Measurements from ENCODE around the gene ZNHIT3.
"Not testable (repeated sequence)": the region's sequence is repeated elsewhere in the genome, so short reads cannot be mapped to it uniquely, and the experiment has no call there.

ZNHIT3 gene

DNA sequence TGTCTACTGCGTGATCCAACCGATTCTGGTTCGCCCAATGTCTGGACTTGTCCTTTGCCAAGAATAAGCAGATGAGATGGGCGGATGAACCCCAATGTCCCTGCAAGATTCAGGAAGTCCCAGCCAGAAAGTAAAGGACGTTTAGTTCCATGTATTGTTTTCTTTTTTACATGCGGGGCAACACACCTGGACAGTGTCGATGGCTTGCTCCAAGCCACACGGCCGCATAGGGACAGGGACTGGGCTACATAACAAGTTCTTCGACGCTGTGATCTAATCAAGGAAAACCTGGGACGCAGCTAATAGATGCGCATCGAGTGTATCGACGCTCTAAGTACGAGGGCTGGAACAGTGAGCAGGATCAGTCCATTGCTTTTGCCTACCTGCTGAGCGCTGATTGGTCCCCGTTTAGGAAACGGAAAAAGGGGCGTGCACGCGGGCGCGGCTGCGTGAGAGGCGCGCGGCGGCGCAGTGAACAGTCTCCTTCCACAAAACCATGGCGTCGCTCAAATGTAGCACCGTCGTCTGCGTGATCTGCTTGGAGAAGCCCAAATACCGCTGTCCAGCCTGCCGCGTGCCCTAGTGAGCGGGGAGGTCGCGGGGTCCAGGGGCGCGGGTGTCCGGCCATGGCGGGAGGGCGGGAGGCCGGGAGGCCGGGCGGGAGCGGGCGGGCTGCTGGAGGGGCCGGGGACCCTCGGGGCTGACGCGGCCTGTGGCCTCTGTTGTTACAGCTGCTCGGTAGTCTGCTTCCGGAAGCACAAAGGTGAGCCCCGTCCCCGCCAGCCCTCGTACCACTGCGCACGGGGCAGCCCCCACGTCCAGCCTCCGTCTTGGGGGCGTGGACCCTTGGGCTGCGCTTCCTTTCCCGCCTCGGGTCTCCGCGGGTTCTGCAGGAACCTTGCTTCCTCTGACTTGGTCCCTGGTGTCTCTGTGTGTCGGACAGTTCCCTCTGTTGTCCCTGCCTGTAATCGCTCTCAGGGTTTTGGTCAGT lies at the start of gene ZNHIT3:
Gene ZNHIT3, plus strand, starts transcription at position 478 of the 991 bp plus-strand sequence. Its CDS starts 19 bp downstream, at position 497.
- peak; percentile 94 for DNase-seq

DNA sequence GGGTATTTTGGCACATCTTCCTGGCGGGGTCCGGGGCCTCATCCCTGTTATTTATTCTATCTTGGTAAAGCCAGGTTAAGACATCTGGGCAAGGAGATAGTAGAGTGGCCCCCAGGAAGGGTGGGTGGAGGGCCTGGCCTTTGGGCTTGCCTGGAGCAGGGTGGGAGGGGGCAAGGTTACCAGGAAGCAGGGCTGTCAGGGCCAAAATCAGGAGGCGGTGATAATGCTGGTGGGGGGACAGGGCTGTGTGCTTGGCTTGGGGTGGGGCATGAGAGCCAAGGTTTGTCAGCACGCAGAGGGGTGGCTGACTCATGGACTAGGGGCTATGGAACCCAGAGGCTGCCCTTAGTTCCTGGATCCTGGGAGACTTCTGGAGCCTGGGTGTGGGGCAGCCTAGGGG lies 44.7 kb upstream of the ZNHIT3 start:
- not testable (repeated sequence) for DNase-seq

DNA sequence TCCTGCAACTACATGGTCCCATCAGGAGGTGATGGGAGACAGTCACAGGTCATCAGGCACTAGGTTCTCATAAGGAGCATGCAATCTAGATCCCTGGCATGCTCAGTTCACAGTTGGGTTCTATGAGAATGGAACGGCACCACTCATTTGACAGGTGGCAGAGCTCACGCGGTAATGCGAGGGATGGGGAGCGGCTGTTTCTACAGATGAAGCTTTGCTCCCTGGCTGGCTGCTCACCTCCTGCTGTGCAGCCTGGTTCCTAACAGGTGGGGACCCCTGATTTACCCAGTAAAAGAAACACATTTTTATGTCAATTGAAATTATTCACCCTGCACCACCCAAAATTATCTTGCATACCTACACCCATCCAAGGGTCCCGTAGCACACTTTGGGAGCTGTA lies 42.7 kb upstream of the ZNHIT3 start:
- DNase-seq, result no peak

DNA sequence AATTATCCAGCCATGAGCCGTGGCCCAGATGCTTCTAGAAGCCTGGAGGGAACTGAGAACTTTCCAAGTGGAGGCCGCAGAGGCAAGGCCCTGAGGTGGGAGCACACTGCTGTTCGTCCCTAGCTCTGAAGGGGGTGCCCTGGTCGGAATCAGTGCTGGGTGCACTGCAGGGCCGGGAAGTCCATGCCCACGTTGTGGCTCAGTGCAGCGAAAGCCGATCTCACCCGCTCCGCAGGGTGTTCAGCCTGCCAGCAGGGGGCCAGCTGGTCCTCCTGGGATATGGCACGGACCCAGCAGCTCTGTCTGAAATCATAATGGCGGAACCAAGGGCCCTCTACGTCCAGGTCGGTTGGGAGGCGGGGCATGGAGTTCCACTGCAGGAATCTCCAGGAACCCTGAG lies 36.5 kb upstream of the ZNHIT3 start:
- not testable (repeated sequence) for DNase-seq

GRCh38 chr17:36452888-36453287 lies 33.6 kb upstream of the ZNHIT3 start:
- not testable (repeated sequence) for DNase-seq

DNA sequence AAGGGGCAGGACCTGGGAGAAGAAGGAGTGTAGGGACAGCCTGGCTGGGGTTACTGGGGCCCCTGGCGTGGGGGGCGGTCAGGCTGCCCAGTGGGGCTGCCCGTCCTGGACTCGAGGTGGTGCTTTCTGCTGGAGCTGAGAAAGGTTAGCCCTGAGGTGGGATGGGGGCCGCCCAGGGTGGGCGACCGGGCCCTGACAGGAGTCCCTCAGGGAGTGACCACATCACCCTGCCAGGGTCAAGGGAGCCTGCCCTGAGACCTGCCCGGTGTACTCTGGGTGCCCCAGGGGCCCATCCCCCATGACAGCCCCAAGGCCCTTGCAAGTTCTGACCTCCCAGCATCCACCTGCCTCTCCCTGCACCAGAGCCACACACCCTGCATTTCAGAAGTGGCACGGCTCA lies 28.8 kb upstream of the ZNHIT3 start:
- DNase-seq, result not testable (repeated sequence)

DNA sequence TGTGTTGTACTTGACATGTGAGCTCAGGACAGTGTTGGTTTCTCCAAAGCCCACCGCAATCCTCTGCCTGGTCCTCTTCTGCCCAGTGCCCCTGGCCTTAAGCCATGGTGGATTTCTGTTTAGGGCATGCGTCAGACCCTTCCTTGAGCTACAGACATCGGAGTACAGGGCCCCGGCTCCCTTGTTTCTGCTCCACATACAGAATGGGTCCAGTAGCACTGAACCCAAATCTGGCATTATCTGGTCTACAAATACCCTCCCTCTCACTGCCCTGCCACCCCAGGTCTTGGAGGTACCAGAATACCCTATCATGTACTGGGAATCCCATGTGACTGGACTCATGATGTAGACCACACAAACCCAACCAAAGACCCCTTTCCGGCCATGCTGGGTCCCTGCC lies 27.4 kb upstream of the ZNHIT3 start:
- no peak for DNase-seq

DNA sequence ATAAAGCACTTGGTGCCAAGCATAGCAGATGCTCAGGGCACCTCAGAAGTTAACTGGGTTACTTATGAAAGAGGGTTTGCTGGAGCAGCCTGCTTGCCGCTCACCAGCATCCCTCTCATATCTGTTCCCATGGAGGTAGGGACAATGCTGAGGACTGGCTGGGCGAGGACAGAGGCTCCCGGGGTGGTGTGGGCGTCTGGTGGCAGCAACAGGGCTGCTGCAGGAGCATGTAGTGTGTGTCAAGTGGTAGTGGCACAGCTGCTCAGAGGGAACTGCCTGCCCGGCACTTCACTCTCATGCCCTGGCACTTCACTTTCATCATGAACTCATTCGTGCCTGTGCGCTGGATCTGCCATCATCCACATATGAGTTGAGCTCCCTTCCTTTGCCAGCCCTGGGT lies 26.9 kb upstream of the ZNHIT3 start:
- DNase-seq, result no peak

DNA sequence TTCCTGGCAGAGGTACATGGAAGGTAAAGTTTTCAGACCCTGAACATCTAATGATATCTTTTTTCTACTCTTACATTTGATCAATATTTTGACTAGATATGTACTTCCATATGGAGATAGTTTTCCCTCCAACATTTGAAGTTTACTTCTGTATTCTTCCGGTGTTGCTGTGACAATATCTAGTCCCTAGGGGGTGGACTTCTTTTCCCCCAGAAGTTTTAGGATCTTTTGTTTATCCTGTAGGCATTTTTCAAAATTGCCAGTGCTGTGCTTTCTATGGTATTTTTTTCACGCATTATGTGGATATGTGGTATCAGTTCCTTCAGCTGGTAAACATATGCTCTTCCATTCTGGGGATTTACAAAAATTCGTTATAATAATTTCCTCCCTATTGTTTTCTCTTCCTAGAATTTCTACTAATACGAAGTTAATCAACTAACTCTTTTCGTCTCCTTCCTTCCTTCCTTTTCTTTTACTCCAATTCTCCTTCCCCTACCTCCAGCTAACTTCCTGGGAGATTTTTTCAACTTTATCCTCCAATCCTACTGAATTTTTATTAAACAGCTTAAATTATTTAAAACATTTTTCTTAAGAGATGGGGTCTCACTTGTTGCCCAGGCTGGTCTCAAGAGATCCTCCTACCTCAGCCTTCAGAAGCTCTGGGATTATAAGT lies 26.1 kb upstream of the ZNHIT3 start:
- DNase-seq, result no peak

DNA sequence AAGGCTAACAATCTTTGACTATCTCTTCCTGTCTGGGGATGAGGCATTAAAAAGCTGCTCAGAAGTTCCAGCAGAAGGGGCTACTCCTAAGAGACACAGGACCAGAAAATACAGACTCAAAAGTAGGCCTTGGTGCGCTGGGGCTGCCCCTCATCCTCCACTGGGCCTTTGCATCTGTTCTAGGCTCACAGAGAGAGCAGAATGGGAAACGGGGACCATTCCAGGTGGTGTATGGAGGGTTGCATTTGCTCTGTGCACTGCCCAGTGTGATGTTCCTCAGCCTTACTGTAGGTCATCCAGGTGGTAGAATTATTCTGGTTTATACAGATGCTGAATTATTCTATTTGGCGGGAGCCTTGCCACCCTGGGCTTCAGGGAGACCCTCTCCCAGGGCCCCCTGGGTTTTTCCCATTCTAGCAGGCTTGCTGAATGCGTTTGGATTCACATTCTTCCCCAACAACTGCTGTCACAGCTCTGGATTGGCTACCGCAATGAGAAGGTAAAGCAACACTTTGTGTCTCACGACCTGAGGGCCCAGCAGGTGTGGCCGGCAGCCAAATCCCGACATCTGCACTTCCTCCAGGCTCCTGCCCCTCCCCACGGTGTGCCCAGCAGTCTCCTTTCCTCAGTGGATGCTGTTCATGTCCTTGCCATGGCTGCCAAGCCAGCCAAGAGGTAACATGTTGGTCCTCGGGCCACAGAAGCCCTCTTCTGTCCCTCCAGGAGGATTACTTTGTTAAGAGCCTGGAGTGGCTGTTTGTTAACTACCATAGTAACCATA lies 25.0 kb upstream of the ZNHIT3 start:
- DNase-seq, result no peak

- DNase-seq, result no peak
Observed at GRCh38 chr17:36463916-36464764, 22.3 kb upstream of the ZNHIT3 start.

DNA sequence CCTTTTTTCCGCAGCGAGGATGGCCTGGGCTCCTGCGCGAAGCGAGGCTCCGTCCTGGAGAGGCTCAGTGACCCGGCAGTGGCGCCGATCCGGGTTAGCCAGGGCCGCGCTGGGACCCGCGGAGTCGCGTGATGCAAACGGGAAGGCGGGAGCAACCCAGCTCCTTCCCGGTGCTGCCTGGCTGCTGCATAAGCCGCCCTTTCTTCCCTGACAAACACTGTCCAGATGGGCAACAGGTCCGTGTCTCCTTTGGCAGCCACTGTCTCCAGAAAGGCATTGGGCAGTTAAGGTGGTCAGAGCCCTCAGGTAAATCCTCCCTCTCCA lies 21.8 kb upstream of the ZNHIT3 start:
- no peak for DNase-seq

GRCh38 chr17:36468903-36469635 lies 17.4 kb upstream of the ZNHIT3 start:
- peak; percentile 14 for DNase-seq

- no peak for DNase-seq
Observed at GRCh38 chr17:36469733-36470132, 16.7 kb upstream of the ZNHIT3 start.

GRCh38 chr17:36470499-36470898 lies 16.0 kb upstream of the ZNHIT3 start:
- no peak for DNase-seq

DNA sequence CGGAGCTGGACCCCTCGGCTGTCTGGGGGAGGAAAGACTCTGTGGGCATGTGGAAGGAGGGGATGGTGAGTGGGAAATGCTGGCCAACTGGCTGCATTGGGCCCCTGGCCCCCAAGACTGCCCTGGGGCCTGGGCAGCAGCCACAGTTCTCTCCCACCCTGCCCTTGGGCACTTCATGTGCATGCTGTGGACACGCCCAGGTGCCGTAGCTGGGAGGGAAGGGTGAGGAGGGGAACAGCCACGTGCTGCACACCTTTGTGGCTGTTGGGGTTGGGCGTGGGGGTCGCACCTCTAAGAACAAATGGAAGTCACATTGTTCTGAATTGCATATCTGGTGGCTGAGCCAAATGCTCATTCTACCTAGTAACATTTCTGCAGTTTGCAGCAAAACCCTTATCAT lies 11.9 kb upstream of the ZNHIT3 start:
- DNase-seq, result no peak

- no peak for DNase-seq
Observed at GRCh38 chr17:36475346-36475970, 11.0 kb upstream of the ZNHIT3 start.

- no peak for DNase-seq
Observed at GRCh38 chr17:36481829-36482228, 4.7 kb upstream of the ZNHIT3 start.

DNA sequence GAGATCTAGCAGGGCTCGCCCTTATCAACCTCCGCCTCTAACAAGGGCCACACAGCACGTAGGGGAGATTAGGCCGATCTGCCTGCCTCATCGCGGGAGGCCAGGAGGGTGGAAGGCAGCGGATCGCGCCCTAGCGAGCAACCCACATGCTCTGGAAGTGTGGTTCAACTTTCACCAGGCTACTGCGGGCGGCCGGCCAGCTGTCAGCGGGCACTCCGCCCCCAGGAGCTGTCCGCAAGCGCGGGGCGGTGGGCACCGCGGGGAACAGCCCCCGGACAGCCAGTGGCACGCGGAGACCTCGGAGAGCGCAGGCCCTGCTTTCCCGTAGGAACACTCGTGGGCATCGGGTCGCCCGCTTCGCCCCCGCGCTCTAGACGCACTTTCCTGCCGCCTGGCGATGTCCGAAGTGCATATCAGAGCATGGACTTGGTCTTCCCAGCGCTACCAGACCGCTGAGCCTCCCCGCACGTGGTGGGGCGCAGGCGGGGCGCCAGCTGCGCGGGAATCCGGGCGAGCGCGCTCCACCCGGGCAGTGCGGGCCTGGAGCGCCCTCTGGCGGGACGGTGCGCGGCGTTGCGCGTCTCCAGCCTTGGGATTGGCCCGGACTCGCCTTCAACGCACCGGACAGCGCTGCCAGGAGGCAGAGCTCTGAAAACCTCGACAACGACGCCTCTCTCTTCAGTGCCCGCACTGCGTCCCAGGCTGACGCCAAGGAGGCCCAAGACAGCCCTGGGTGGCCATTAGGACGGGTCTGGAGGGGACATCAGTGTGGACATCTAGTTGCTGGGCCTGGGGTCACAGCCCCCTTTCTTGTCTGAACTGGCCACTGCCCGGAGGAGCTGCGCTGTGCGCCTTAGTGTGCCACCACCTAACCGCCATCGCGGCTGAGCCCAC lies 3.6 kb upstream of the ZNHIT3 start:
- DNase-seq, result peak; percentile 61

GRCh38 chr17:36484021-36484420 lies 2.5 kb upstream of the ZNHIT3 start:
- not testable (repeated sequence) for DNase-seq
